Measurements from ENCODE around the gene ACOX2. TPM values are rescaled to one million over a fixed set of nuclear protein-coding genes. Genes with fewer than 3 reads are reported as not detected.
"Not testable (repeated sequence)": the region's sequence is repeated elsewhere in the genome, so short reads cannot be mapped to it uniquely, and the experiment has no call there.

The ACOX2 gene
- total and polyA plus RNA-seq, 2 donors (not counting 3 experiments of a cell fraction or from before 2014, with no cell fraction given): 1.5 to 10.5 TPM

DNA sequence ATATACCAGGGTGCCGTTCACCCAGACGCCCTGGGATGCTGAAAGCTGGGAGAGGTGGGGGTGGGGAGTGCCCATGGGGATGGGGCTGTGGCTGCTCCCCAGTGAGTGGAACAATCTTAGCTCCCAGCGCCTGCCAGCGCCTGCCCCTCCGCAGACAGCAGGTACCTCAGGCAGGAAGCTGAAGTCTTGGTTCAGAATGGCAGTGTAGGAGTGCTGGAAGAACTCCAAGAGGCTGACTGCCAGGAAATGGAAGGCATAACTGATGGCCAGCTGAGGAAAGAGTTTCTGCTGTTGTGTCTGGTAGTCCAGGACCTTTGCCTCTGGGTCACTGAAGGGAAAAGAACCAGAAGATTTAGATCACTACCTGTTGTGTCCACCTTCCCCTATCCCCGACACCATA, 8.4 kb downstream of the ACOX2 start:
- peak overlapping the region; percentile 10 for H3K4me2 ChIP-seq (ENCODE audit: insufficient read depth, low read length)
- H3K36me3 ChIP-seq (ENCODE audit: control insufficient read depth in 2 of 2, extremely low read depth in 1 of 2, insufficient read depth in 2 of 2, low read length in 2 of 2): no peaks in the 10 kb centered on the region
- no peaks in the 10 kb centered on the region for H3K79me2 ChIP-seq (ENCODE audit: control insufficient read depth, insufficient read depth, low read length)
- ChIA-PET POLR2A (interaction anchor here (0.8 kb wide), 1 partner anchor 96 kb away, joined by 3 read pairs; the partner anchor contains the start of gene PDHB), CTCF (interaction anchor here (0.8 to 2.8 kb wide), 6 partner anchors 9 to 222 kb away, joined by 3 to 16 read pairs (median 6); partner anchors contain the start of genes HTD2, KCTD6 and RPP14)
- H3K9ac ChIP-seq (replicated peaks; ENCODE audit: extremely low read depth, insufficient read depth, low read length): no peak overlapping the region
- no peak overlapping the region for H3K4me3 ChIP-seq (replicated peaks in 1 of 3; ENCODE audit: insufficient read depth in 1 of 3, low read depth in 1 of 3, low read length in 3 of 3)
- H3K27ac ChIP-seq (ENCODE audit: insufficient read depth, low read depth, low read length): no peak overlapping the region
- no peaks in the 10 kb centered on the region for H4K20me1 ChIP-seq (replicated peaks; ENCODE audit: control insufficient read depth, extremely low read depth, insufficient read depth, low read length)
- dilution Hi-C loops (cut with MboI; ENCODE audit: extremely low pct_ligation_motif_present, low sequenced_read_pairs) (no loop called here), intact Hi-C loops (cut with micrococcal nuclease) (loop anchor here (5.0 kb wide), 1 partner anchor 196 kb away; the partner anchor contains the start of gene PXK)
- DNase-seq (ENCODE audit: low read depth, low spot score): peak; percentile 87
- H3K9me1 ChIP-seq (replicated peaks; ENCODE audit: control insufficient read depth, extremely low read depth, insufficient read depth, low read length): no peaks in the 10 kb centered on the region
- peak overlapping the region; percentile 22 for H2AFZ ChIP-seq (ENCODE audit: low read depth, low read length)
- peaks cover 18% of the 10 kb centered on the region for H3K4me1 ChIP-seq (ENCODE audit: control insufficient read depth, extremely low read depth, insufficient read depth, low read length)
- TF ChIP-seq EZH2 (IDR thresholded peaks at IDR 0.05; ENCODE audit: borderline replicate concordance, low read depth, low read length, severe bottlenecking): no peak
- TF ChIP-seq POLR2AphosphoS5 (IDR thresholded peaks at IDR 0.05; ENCODE audit: insufficient read depth, low read depth, low read length): peak; percentile 45
- no peaks in the 10 kb centered on the region for H3K9me3 ChIP-seq (replicated peaks; ENCODE audit: control insufficient read depth, insufficient read depth, low read length)
- BruUV-seq (replicated peaks): no TSS peak
- H3K27me3 ChIP-seq (ENCODE audit: control insufficient read depth in 2 of 2, insufficient read depth in 2 of 2, low read length in 2 of 2): no peaks in the 10 kb centered on the region
- FAIRE-seq: peak; percentile 97

DNA sequence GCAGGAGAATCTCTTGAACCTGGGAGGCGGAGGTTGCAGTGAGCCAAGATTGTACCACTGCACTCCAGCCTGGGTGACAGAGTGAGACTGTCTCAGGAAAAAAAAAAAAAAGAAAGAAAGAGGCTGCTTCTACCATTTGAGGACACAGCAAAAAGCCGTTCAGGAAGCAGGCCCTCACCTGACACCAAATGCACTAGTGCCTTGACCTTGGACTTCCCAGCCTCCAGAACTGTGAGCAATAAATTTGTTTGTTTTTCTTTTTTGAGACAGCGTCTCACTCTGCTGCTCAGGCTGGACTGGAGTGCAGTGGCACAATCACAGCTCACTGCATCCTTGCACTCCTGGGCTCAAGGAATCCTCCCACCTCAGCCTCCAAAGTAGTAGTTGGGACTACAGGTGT, 9.6 kb downstream of the ACOX2 start:
- H3K9me1 ChIP-seq (replicated peaks; ENCODE audit: control insufficient read depth, extremely low read depth, insufficient read depth, low read length); H3K27ac ChIP-seq (ENCODE audit: insufficient read depth, low read depth, low read length); H2AFZ ChIP-seq (ENCODE audit: low read depth, low read length); H4K20me1 ChIP-seq (replicated peaks; ENCODE audit: control insufficient read depth, extremely low read depth, insufficient read depth, low read length); H3K4me2 ChIP-seq (ENCODE audit: insufficient read depth, low read length); H3K27me3 ChIP-seq (ENCODE audit: control insufficient read depth in 2 of 2, insufficient read depth in 2 of 2, low read length in 2 of 2); DNase-seq (ENCODE audit: low read depth, low spot score); H3K79me2 ChIP-seq (ENCODE audit: control insufficient read depth, insufficient read depth, low read length); dilution Hi-C loops (cut with MboI; ENCODE audit: extremely low pct_ligation_motif_present, low sequenced_read_pairs); H3K9me3 ChIP-seq (replicated peaks; ENCODE audit: control insufficient read depth, insufficient read depth, low read length); H3K36me3 ChIP-seq (ENCODE audit: control insufficient read depth in 2 of 2, extremely low read depth in 1 of 2, insufficient read depth in 2 of 2, low read length in 2 of 2); FAIRE-seq; BruUV-seq (replicated peaks); POLR2A ChIA-PET; H3K9ac ChIP-seq (replicated peaks; ENCODE audit: extremely low read depth, insufficient read depth, low read length); H3K4me3 ChIP-seq (replicated peaks in 1 of 3; ENCODE audit: insufficient read depth in 1 of 3, low read depth in 1 of 3, low read length in 3 of 3): not testable (repeated sequence)
- CTCF ChIA-PET: interaction anchor here (1.1 to 2.6 kb wide), 5 partner anchors 35 to 221 kb away, joined by 4 to 16 read pairs (median 9); partner anchors contain the start of genes HTD2, KCTD6 and RPP14
- peaks cover 18% of the 10 kb centered on the region for H3K4me1 ChIP-seq (ENCODE audit: control insufficient read depth, extremely low read depth, insufficient read depth, low read length)
- intact Hi-C loops (cut with micrococcal nuclease): loop anchor here (5.0 kb wide), 1 partner anchor 195 kb away; the partner anchor contains the start of gene PXK
